Tibial nerve (tissue), 4 donors: ENCODE results near the gene KEAP1. TPM values are rescaled to one million over a fixed set of nuclear protein-coding genes. Genes with fewer than 3 reads are reported as not detected.
A peak's percentile ranks its signal among the peaks of the same experiment; 100 is the strongest.

ENCODE experiments used
- DNase-seq, 2 donors: peaks; one replicate each; pipeline ENCODE4 v3.0.0-alpha.2; 2019; ENCODE audit warnings: low spot score in 2 of 2
- H3K27ac ChIP-seq, 4 donors: fragments of 200-600 bp; sonication (generic) in 3 of 4; one replicate each; pipeline ENCODE4 v1.5.1; 2017 to 2019; ENCODE audit warnings: mild to moderate bottlenecking in 1 of 4
- H3K27me3 ChIP-seq, 2 donors: fragments of 200-600 bp; sonication (generic) in 1 of 2; one replicate each; pipeline versions ENCODE4 v1.5.1 to v1.6.0; 2017 to 2019
- H3K36me3 ChIP-seq, 3 donors: fragments of 200-600 bp; sonication (generic); one replicate each; pipeline ENCODE4 v1.5.1; 2018 to 2019
- H3K4me1 ChIP-seq, 4 donors: fragments of 200-600 bp; sonication (generic) in 3 of 4; one replicate each; pipeline ENCODE4 v1.5.1; 2017 to 2019
- H3K4me3 ChIP-seq, 4 donors: fragments of 200-600 bp; sonication (generic) in 3 of 4; one replicate each; pipeline ENCODE4 v1.5.1; 2017 to 2019; ENCODE audit warnings: mild to moderate bottlenecking in 1 of 4, moderate library complexity in 1 of 4
- H3K9me3 ChIP-seq, 4 donors: fragments of 200-600 bp; sonication (generic) in 3 of 4; one replicate each; pipeline ENCODE4 v1.5.1; 2017 to 2019
- CTCF ChIP-seq, 5 experiments: fragments of 200-600 bp in 3 of 5; fragments of 450-650 bp in 2 of 5; sonication (generic) in 3 of 5; IDR thresholded peaks; one replicate each; pipeline ENCODE4 v1.5.1; 2016 to 2019; ENCODE audit warnings: antibody characterized with exemption in 5 of 5, mild to moderate bottlenecking in 3 of 5, moderate library complexity in 2 of 5
- EP300 ChIP-seq, 2 donors: sonication (generic); formaldehyde crosslinking; IDR thresholded peaks; one replicate each; pipeline ENCODE4 v1.6.1; 2017; ENCODE audit warnings: antibody characterized with exemption in 2 of 2, mild to moderate bottlenecking in 1 of 2
- POLR2A ChIP-seq, 2 donors: fragments of 450-650 bp; IDR thresholded peaks; one replicate each; pipeline ENCODE4 v1.6.1; 2017; ENCODE audit warnings: antibody characterized with exemption in 2 of 2, mild to moderate bottlenecking in 2 of 2, moderate library complexity in 2 of 2
- WGBS, 2 donors: methylation state at CpG; one replicate each; pipeline ENCODE4 v1.1.5; 2018; 5-methylcytosine and 5-hydroxymethylcytosine counted together
- total RNA-seq, 4 donors: library from RNA; depleted of rRNA; stranded (reverse); fragments of >200 nt; gene quantifications; one replicate each; pipeline ENCODE4 v1.1.0, GENCODE V29; 2016

KEAP1 gene
- total RNA-seq, 4 donors from 2014 or later, result 45.4 to 52.4 (median 50.7) TPM

- TF ChIP-seq CTCF (IDR thresholded peaks at IDR 0.05) (no peak), EP300 (IDR thresholded peaks at IDR 0.05) (no peak), POLR2A (IDR thresholded peaks at IDR 0.05) (no peak)
- Histone ChIP-seq H3K4me1 (peaks cover 0 to 15% (median 0%) of the 10 kb centered on the region in 4 donors), H3K9me3 (no peaks in the 10 kb centered on the region), H3K4me3 (no peak overlapping the region), H3K27me3 (no peaks in the 10 kb centered on the region), H3K36me3 (no peaks in the 10 kb centered on the region), H3K27ac (no peak overlapping the region)
- DNase-seq, result no peak
- 73 to 76% methylated on average over 6 of the region's 6 CpGs for WGBS, 2 donors
Observed at GRCh38 chr19:10474962-10475451, 28.1 kb downstream of the KEAP1 start.

GRCh38 chr19:10473192-10473591 lies 30.0 kb downstream of the KEAP1 start:
- Histone ChIP-seq H3K36me3 (no peaks in the 10 kb centered on the region), H3K27ac (no peak overlapping the region), H3K4me1 (peaks cover 0 to under 1% (median 0%) of the 10 kb centered on the region in 4 donors), H3K4me3 (no peak overlapping the region), H3K27me3 (no peaks in the 10 kb centered on the region), H3K9me3 (no peaks in the 10 kb centered on the region)
- no peak for DNase-seq
- TF ChIP-seq POLR2A (IDR thresholded peaks at IDR 0.05), result no peak
- no peak for TF ChIP-seq EP300 (IDR thresholded peaks at IDR 0.05)
- no peak for TF ChIP-seq CTCF (IDR thresholded peaks at IDR 0.05)
- 75 to 83% methylated on average over 5 of the region's 5 CpGs for WGBS, 2 donors

- H3K4me1 ChIP-seq, result no peaks in the 10 kb centered on the region
- H3K4me3 ChIP-seq, result no peak overlapping the region
- no peak for DNase-seq
- no peak overlapping the region for H3K27ac ChIP-seq
- 32 to 36% methylated on average over 6 of the region's 6 CpGs for WGBS, 2 donors
- H3K9me3 ChIP-seq, result no peaks in the 10 kb centered on the region
- TF ChIP-seq CTCF (IDR thresholded peaks at IDR 0.05), result peak in 1 of 5 experiments; percentile 18
- TF ChIP-seq EP300 (IDR thresholded peaks at IDR 0.05), result no peak
- H3K27me3 ChIP-seq, result no peaks in the 10 kb centered on the region
- peaks cover 0 to 12% (median 0%) of the 10 kb centered on the region in 3 donors for H3K36me3 ChIP-seq
Observed at GRCh38 chr19:10471909-10472308, 31.2 kb downstream of the KEAP1 start.

GRCh38 chr19:10468133-10468532 lies 35.0 kb downstream of the KEAP1 start:
- H3K27me3 ChIP-seq, result no peaks in the 10 kb centered on the region
- no peak for DNase-seq
- no peaks in the 10 kb centered on the region for H3K9me3 ChIP-seq
- H3K27ac ChIP-seq, result no peak overlapping the region
- H3K4me3 ChIP-seq, result no peak overlapping the region
- TF ChIP-seq CTCF (IDR thresholded peaks at IDR 0.05), result no peak
- no peak for TF ChIP-seq POLR2A (IDR thresholded peaks at IDR 0.05)
- no peak for TF ChIP-seq EP300 (IDR thresholded peaks at IDR 0.05)
- H3K36me3 ChIP-seq, result peaks cover 0 to 41% (median 0%) of the 10 kb centered on the region in 3 donors
- no peaks in the 10 kb centered on the region for H3K4me1 ChIP-seq
- WGBS, 2 donors, result 65 to 75% methylated on average over 12 of the region's 12 CpGs

GRCh38 chr19:10467104-10467706 lies 36.0 kb downstream of the KEAP1 start:
- Histone ChIP-seq H3K9me3 (no peaks in the 10 kb centered on the region), H3K27ac (no peak overlapping the region), H3K27me3 (no peaks in the 10 kb centered on the region), H3K4me1 (no peaks in the 10 kb centered on the region), H3K4me3 (no peak overlapping the region), H3K36me3 (peaks cover 0 to 41% (median 0%) of the 10 kb centered on the region in 3 donors)
- no peak for DNase-seq
- WGBS, 2 donors, result 80 to 86% methylated on average over 19 to 20 of the region's 20 CpGs
- no peak for TF ChIP-seq EP300 (IDR thresholded peaks at IDR 0.05)
- no peak for TF ChIP-seq CTCF (IDR thresholded peaks at IDR 0.05)
- no peak for TF ChIP-seq POLR2A (IDR thresholded peaks at IDR 0.05)
